Prostate gland (tissue), 2 donors: ENCODE results near the gene ALDH16A1.

Experiments used
- CTCF ChIP-seq, 4 experiments: fragments of 200-600 bp in 2 of 4; fragments of 450-650 bp in 2 of 4; sonication (generic) in 2 of 4; IDR thresholded peaks; 1 replicate in 3 of 4; 2 replicates in 1 of 4; pipeline ENCODE4 v1.5.1; 2016 to 2019; ENCODE audit warnings: antibody characterized with exemption in 4 of 4, mild to moderate bottlenecking in 2 of 4, moderate library complexity in 2 of 4
- POLR2A ChIP-seq: fragments of 450-650 bp; IDR thresholded peaks from one replicate; pipeline ENCODE4 v1.6.1; 2016; ENCODE audit warnings: antibody characterized with exemption, mild to moderate bottlenecking
- POLR2AphosphoS5 ChIP-seq: sonication (generic); formaldehyde crosslinking; IDR thresholded peaks from one replicate; pipeline ENCODE4 v1.6.1; 2017; ENCODE audit warnings: antibody characterized with exemption

GRCh38 chr19:49492573-49493405 is 39.8 kb downstream of the ALDH16A1 start:
- TF ChIP-seq CTCF (IDR thresholded peaks at IDR 0.05) (no peak), POLR2A (no peak), POLR2AphosphoS5 (no peak)
